Heart right ventricle (tissue), 16 donors: Measurements from ENCODE around the gene DLST. TPM values are rescaled to one million over a fixed set of nuclear protein-coding genes. Genes with fewer than 3 reads are reported as not detected.

Experiments
- ATAC-seq, 8 donors: fragments of 200-7000 bp; cut with Tn5 transposase; one replicate each; pipeline ENCODE4 v1.9.1; 2020; ENCODE audit warnings: mild to moderate bottlenecking in 8 of 8, moderate library complexity in 8 of 8, moderate number of reproducible peaks in 1 of 8
- DNase-seq, 2 donors: peaks; one replicate each; pipeline ENCODE4 v3.0.0-alpha.2; 2020
- H3K27ac ChIP-seq, 10 donors: fragments of 200-600 bp; sonication (generic) in 2 of 10; one replicate each; pipeline versions ENCODE4 v1.5.0 to v1.8.0; 2020 to 2022; ENCODE audit warnings: mild to moderate bottlenecking in 3 of 10
- H3K27me3 ChIP-seq, 7 donors: fragments of 200-600 bp; one replicate each; pipeline ENCODE4 v1.8.0; 2021 to 2022; ENCODE audit warnings: mild to moderate bottlenecking in 2 of 7
- H3K36me3 ChIP-seq, 9 donors: fragments of 200-600 bp; sonication (generic) in 1 of 9; one replicate each; pipeline versions ENCODE4 v1.5.0 to v1.8.0; 2020 to 2022; ENCODE audit warnings: mild to moderate bottlenecking in 2 of 9
- H3K4me1 ChIP-seq, 9 donors: fragments of 200-600 bp; sonication (generic) in 1 of 9; one replicate each; pipeline versions ENCODE4 v1.5.0 to v1.8.0; 2020 to 2022; ENCODE audit warnings: mild to moderate bottlenecking in 4 of 9
- H3K4me3 ChIP-seq, 10 donors: fragments of 200-600 bp; sonication (generic) in 2 of 10; one replicate each; pipeline versions ENCODE4 v1.5.0 to v1.8.0; 2020 to 2022; ENCODE audit warnings: mild to moderate bottlenecking in 7 of 10, moderate library complexity in 2 of 10
- H3K9me3 ChIP-seq, 11 donors: fragments of 200-600 bp in 10 of 11; sonication (generic) in 2 of 11; one replicate each; pipeline versions ENCODE4 v1.5.0 to v1.8.0; 2013 to 2022; ENCODE audit warnings: mild to moderate bottlenecking in 2 of 11, control low read depth in 1 of 11, moderate library complexity in 1 of 11
- CTCF ChIP-seq, 9 donors: fragments of 200-600 bp; sonication (generic) in 2 of 9; IDR thresholded peaks; one replicate each; pipeline versions ENCODE4 v1.5.0 to v1.8.0; 2021 to 2022; ENCODE audit warnings: antibody characterized with exemption in 9 of 9, mild to moderate bottlenecking in 5 of 9, moderate library complexity in 1 of 9
- WGBS, 2 donors: extraction: QIAGEN DNeasy Blood & Tissue Kit; methylation state at CpG; one replicate each; pipeline ENCODE4 v1.1.7; 2013; ENCODE audit warnings: inconsistent platforms in 1 of 2; 5-methylcytosine and 5-hydroxymethylcytosine counted together
- intact Hi-C, 10 donors: fragments of 100-400 bp; cut with DNase I; formaldehyde crosslinking; loops; one replicate each; pipeline versions ENCODE4 v1.11.1 to v1.14.2; 2022
- polyA plus RNA-seq, 2 donors: library from polyadenylated mRNA; stranded (reverse); fragments of 200-250 nt; gene quantifications; one replicate each; pipeline ENCODE4 v1.2.3, GENCODE V29; 2013
- total RNA-seq, 10 donors: library from RNA; stranded (reverse); fragmentation: NEBNext Ultra II Directional in 3 of 10; extraction: Animal tissue kit (Norgen Biotek cat#: 25700) in 3 of 10; gene quantifications; one replicate each; pipeline versions ENCODE4 v1.2.1 to v1.2.4, GENCODE V29; 2021 to 2023
- donor health status: Arrhythmogenic right ventricular cardiomyopathy.
- donor health status: ischemic (EF 13 %, LVEDD 7.1; RV severe dilation, severe dysfunction).
- donor health status: healthy with polysubstance abuse.
- donor health status: DM: no; HTN: yes; CAD: no.
- donor health status: DM: no; HTN: no; CAD: no.
- donor health status: ischemic (EF 25% LVEDD 6.9; RV normal size, moderate dysfunction).
- donor health status: ischemic (EF 25% LVEDD 5.7; RV mildly dilated, moderate dysfunction).
- donor health status: healthy.
- donor health status: DM: yes; HTN: yes; CAD: no.
- donor health status: Ischemic cardiomyopathy.
- donor health status: ischemic (EF 35%, LVEDD 5.7; RV mildly dilated, moderate dysfunction).
- donor health status: nonischemic (EF 11% LVEDD 7.7; RV severe dilation, severe dysfunction).
- donor health status: DM: yes; HTN: yes; CAD: no.
- donor health status: PGD.
- donor health status: ischemic (EF 29% LVEDD 5.4; RV normal size, mild dysfunction).
- donor health status: nonischemic (EF 23%, LVEDD 6.1; RV moderate dilation, normal function).

The DLST gene
- total and polyA plus RNA-seq, 12 donors, result 52.5 to 273 (median 226) TPM

DNA sequence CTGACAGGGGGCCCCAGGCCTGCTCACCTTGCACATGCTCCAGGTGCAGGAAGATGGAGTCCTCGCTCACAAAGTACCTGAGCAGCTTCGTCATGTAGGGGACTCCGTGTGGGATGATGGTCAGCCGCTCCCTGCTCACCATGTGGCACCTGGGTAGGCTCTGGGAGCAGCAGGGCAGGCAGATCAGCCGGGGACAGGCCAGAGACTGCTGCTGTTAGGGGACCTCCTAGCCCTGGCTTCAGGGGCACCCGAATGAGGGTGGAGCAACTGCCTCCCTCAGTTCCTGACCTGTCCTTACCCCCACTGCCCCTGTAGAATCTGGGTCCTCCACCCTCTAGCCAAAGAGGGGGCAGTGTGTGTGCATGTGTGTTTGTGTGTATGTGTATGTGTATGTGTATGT is 29.5 kb downstream of the DLST start:
- Histone ChIP-seq H3K9me3 (no peaks in the 10 kb centered on the region), H3K4me1 (peaks cover 28 to 70% (median 49%) of the 10 kb centered on the region in 9 donors), H3K4me3 (no peak overlapping the region), H3K27me3 (no peaks in the 10 kb centered on the region), H3K27ac (no peak overlapping the region), H3K36me3 (peaks cover 0 to 2% (median 0%) of the 10 kb centered on the region in 9 donors)
- no peak for TF ChIP-seq CTCF (IDR thresholded peaks at IDR 0.05)
- intact Hi-C loops, result loop anchor here in 5 of 10 donors (5.0 to 10.0 kb wide), 4 partner anchors 156 to 394 kb away; partner anchors contain the start of gene ZC2HC1C (in 1 of the 5)
- WGBS, 2 donors, result 92 to 93% methylated on average over 6 of the region's 6 CpGs
- ATAC-seq (no peak), DNase-seq (no peak)

DNA sequence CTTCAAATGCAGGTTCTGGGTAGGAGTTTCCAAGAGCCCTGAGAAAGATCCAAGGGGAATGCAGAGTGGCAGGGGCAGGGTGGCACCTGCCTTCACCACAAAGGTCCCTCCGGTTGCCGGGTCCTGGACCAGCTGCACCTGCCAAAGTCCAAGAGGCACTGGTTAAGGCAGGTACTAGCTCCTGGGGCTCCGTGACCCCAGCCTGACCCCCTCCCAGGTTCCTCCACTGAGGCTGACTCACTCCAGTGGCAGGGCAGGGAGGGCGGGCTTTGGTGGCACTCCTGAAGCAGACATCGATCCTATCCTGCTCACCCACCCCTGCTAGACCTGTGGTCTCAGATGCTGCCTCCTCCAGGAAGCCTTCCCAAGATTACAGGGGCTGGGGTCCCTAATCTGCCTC is 30.0 kb downstream of the DLST start:
- Histone ChIP-seq H3K4me3 (no peak overlapping the region), H3K27ac (no peak overlapping the region), H3K4me1 (peaks cover 25 to 70% (median 49%) of the 10 kb centered on the region in 9 donors), H3K36me3 (peaks cover 0 to 2% (median 0%) of the 10 kb centered on the region in 9 donors), H3K9me3 (no peaks in the 10 kb centered on the region), H3K27me3 (no peaks in the 10 kb centered on the region)
- no peak for TF ChIP-seq CTCF (IDR thresholded peaks at IDR 0.05)
- intact Hi-C loops, result loop anchor here in 5 of 10 donors (5.0 to 10.0 kb wide), 4 partner anchors 156 to 393 kb away; partner anchors contain the start of gene ZC2HC1C (in 1 of the 5)
- 93 to 95% methylated on average over 5 of the region's 5 CpGs for WGBS, 2 donors
- DNase-seq (no peak), ATAC-seq (no peak)

- no peak for DNase-seq
- Histone ChIP-seq H3K36me3 (peaks cover 0 to 2% (median 0%) of the 10 kb centered on the region in 9 donors), H3K4me3 (no peak overlapping the region), H3K4me1 (peaks cover 24 to 70% (median 49%) of the 10 kb centered on the region in 9 donors), H3K9me3 (no peaks in the 10 kb centered on the region), H3K27ac (no peak overlapping the region), H3K27me3 (no peaks in the 10 kb centered on the region)
- WGBS, 2 donors, result 89 to 95% methylated on average over 6 of the region's 6 CpGs
- no peak for TF ChIP-seq CTCF (IDR thresholded peaks at IDR 0.05)
- ATAC-seq, result no peak
- intact Hi-C loops, result loop anchor here in 5 of 10 donors (5.0 to 10.0 kb wide), 4 partner anchors 155 to 393 kb away; partner anchors contain the start of gene ZC2HC1C (in 1 of the 5)
Observed at GRCh38 chr14:74912111-74912510, 30.4 kb downstream of the DLST start.

- 94% methylated on average over 10 of the region's 10 CpGs for WGBS, 2 donors
- peaks cover 22 to 70% (median 49%) of the 10 kb centered on the region in 9 donors for H3K4me1 ChIP-seq
Observed at GRCh38 chr14:74912801-74913200, 31.1 kb downstream of the DLST start.

More at GRCh38 chr14:74912801-74913200, 31.1 kb downstream of the DLST start:
- Histone ChIP-seq H3K36me3 (peaks cover 0 to 2% (median 0%) of the 10 kb centered on the region in 9 donors), H3K27ac (no peak overlapping the region), H3K4me3 (no peak overlapping the region), H3K9me3 (no peaks in the 10 kb centered on the region), H3K27me3 (no peaks in the 10 kb centered on the region)
- intact Hi-C loops, result loop anchor here in 5 of 10 donors (5.0 to 10.0 kb wide), 4 partner anchors 154 to 392 kb away; partner anchors contain the start of gene ZC2HC1C (in 1 of the 5)
- no peak for TF ChIP-seq CTCF (IDR thresholded peaks at IDR 0.05)
- DNase-seq (no peak), ATAC-seq (no peak)
